HG03103 (cell line): ENCODE data around the gene MATCAP1.

Source experiments
- ATAC-seq: cut with Tn5 transposase; IDR thresholded peaks from one replicate; pipeline ENCODE4 v1.9.1; 2021; ENCODE audit warnings: low read depth; ENCODE audit not compliant: unreplicated experiment

MATCAP1 gene

GRCh38 chr16:67208154-67208896, 24.6 kb upstream of the MATCAP1 start:
- no peak for ATAC-seq

GRCh38 chr16:67207249-67208091, 23.7 kb upstream of the MATCAP1 start:
- ATAC-seq, result no peak

GRCh38 chr16:67206838-67207248, 23.1 kb upstream of the MATCAP1 start:
- no peak for ATAC-seq

GRCh38 chr16:67206129-67206837, 22.5 kb upstream of the MATCAP1 start:
- no peak for ATAC-seq

- no peak for ATAC-seq
Measured at GRCh38 chr16:67204076-67204475, 20.3 kb upstream of the MATCAP1 start.

GRCh38 chr16:67202956-67203493, 19.3 kb upstream of the MATCAP1 start:
- no peak for ATAC-seq

- ATAC-seq, result no peak
Measured at GRCh38 chr16:67202426-67202825, 18.7 kb upstream of the MATCAP1 start.

- no peak for ATAC-seq
Measured at GRCh38 chr16:67201411-67202345, 17.9 kb upstream of the MATCAP1 start.

GRCh38 chr16:67200491-67200890, 16.7 kb upstream of the MATCAP1 start:
- ATAC-seq, result no peak

GRCh38 chr16:67199808-67200198, 16.0 kb upstream of the MATCAP1 start:
- no peak for ATAC-seq

- no peak for ATAC-seq
Measured at GRCh38 chr16:67199011-67199807, 15.4 kb upstream of the MATCAP1 start, which contains the start of gene ELMO3. Gene ELMO3, plus strand, starts transcription at chr16:67199131. Its CDS starts 196 bp downstream, at chr16:67199327.

GRCh38 chr16:67198238-67198734, 14.5 kb upstream of the MATCAP1 start:
- no peak for ATAC-seq

GRCh38 chr16:67197704-67198103, 13.9 kb upstream of the MATCAP1 start:
- no peak for ATAC-seq

GRCh38 chr16:67196881-67197280, 13.1 kb upstream of the MATCAP1 start:
- no peak for ATAC-seq

GRCh38 chr16:67195676-67196075, 11.9 kb upstream of the MATCAP1 start:
- ATAC-seq, result no peak

GRCh38 chr16:67194260-67194659, 10.5 kb upstream of the MATCAP1 start:
- no peak for ATAC-seq

- ATAC-seq, result no peak
Measured at GRCh38 chr16:67193536-67193935, 9.8 kb upstream of the MATCAP1 start.

GRCh38 chr16:67192781-67193361, 9.1 kb upstream of the MATCAP1 start:
- no peak for ATAC-seq
